AG09309 (cell line): ENCODE data around the gene TRIOBP.

Source experiments
- DNase-seq: peaks from one replicate; pipeline ENCODE4 v3.0.0-alpha.2; 2010; ENCODE audit warnings: low read depth
- H3K4me3 ChIP-seq: 2 replicates; pipeline ENCODE4 v1.5.1; 2011; ENCODE audit warnings: mild to moderate bottlenecking, low read depth, low read length, moderate library complexity; ENCODE audit not compliant: control insufficient read depth
- CTCF ChIP-seq: IDR thresholded peaks from 2 replicates; pipeline ENCODE4 v1.5.1; 2011; ENCODE audit warnings: mild to moderate bottlenecking, low read depth, low read length, inconsistent platforms; ENCODE audit not compliant: insufficient read depth, control insufficient read depth; ENCODE audit errors: missing control alignments

TRIOBP gene

GRCh38 chr22:37669586-37669985, 27.3 kb upstream of the TRIOBP start:
- peak; percentile 74 for DNase-seq
- TF ChIP-seq CTCF: no peak

GRCh38 chr22:37672206-37672919, 24.5 kb upstream of the TRIOBP start:
- no peak overlapping the region for H3K4me3 ChIP-seq
- DNase-seq: no peak

More at GRCh38 chr22:37669586-37669985, 27.3 kb upstream of the TRIOBP start:
- H3K4me3 ChIP-seq: no peak overlapping the region

GRCh38 chr22:37672920-37673455, 23.9 kb upstream of the TRIOBP start:
- TF ChIP-seq CTCF: no peak
- no peak overlapping the region for H3K4me3 ChIP-seq
- DNase-seq: no peak

More at GRCh38 chr22:37672206-37672919, 24.5 kb upstream of the TRIOBP start:
- no peak for TF ChIP-seq CTCF

- no peak for TF ChIP-seq CTCF
- no peak overlapping the region for H3K4me3 ChIP-seq
- DNase-seq: no peak
These were observed 22.6 kb upstream of the TRIOBP start for GRCh38 chr22:37674248-37674647.

GRCh38 chr22:37674951-37675929, 21.6 kb upstream of the TRIOBP start, which contains the start of gene LGALS1:
TSS of gene LGALS1 (plus strand) at chr22:37675636. CDS start at chr22:37675703, 67 bp downstream.
- peak; percentile 19 for TF ChIP-seq CTCF
- peak; percentile 95 for DNase-seq
- H3K4me3 ChIP-seq: peak within 1 kb of the TSS; percentile 96
